ENCODE data around the gene EPAS1. TPM values are rescaled to one million over a fixed set of nuclear protein-coding genes. Genes with fewer than 3 reads are reported as not detected.

Gene EPAS1
- total RNA-seq, 1 donor from 2014 or later: 1,738 TPM

- TF ChIP-seq CTCF (IDR thresholded peaks at IDR 0.05): no peak
- Histone ChIP-seq H3K4me1 (no peaks in the 10 kb centered on the region), H3K9me3 (peaks cover 6 to 9% of the 10 kb centered on the region in 2 donors), H3K27ac (no peak overlapping the region), H3K36me3 (no peaks in the 10 kb centered on the region), H3K27me3 (no peaks in the 10 kb centered on the region), H3K4me3 (no peak overlapping the region)
- intact Hi-C loops (cut with DNase I): no loop called here
- DNase-seq (ENCODE audit: low spot score in 2 of 2): no peak
Observed at GRCh38 chr2:46422717-46423394, 125.6 kb downstream of the EPAS1 start.

- Histone ChIP-seq H3K27ac (no peak overlapping the region), H3K27me3 (no peaks in the 10 kb centered on the region), H3K36me3 (no peaks in the 10 kb centered on the region), H3K4me3 (no peak overlapping the region), H3K9me3 (no peaks in the 10 kb centered on the region), H3K4me1 (no peaks in the 10 kb centered on the region)
- DNase-seq (ENCODE audit: low spot score in 2 of 2): no peak
- intact Hi-C loops (cut with DNase I): no loop called here
- no peak for TF ChIP-seq CTCF (IDR thresholded peaks at IDR 0.05)
Observed at GRCh38 chr2:46424937-46425336, 127.7 kb downstream of the EPAS1 start.

- intact Hi-C loops (cut with DNase I): no loop called here
- DNase-seq (ENCODE audit: low spot score in 2 of 2): no peak
- H3K36me3 ChIP-seq: no peaks in the 10 kb centered on the region
- H3K4me3 ChIP-seq: no peak overlapping the region
- no peak overlapping the region for H3K27ac ChIP-seq
- no peaks in the 10 kb centered on the region for H3K9me3 ChIP-seq
- TF ChIP-seq CTCF (IDR thresholded peaks at IDR 0.05): no peak
- no peaks in the 10 kb centered on the region for H3K27me3 ChIP-seq
- H3K4me1 ChIP-seq: no peaks in the 10 kb centered on the region
Observed at GRCh38 chr2:46428911-46429436, 131.8 kb downstream of the EPAS1 start.

GRCh38 chr2:46430413-46430812 is 133.2 kb downstream of the EPAS1 start:
- Histone ChIP-seq H3K4me3 (no peak overlapping the region), H3K9me3 (no peaks in the 10 kb centered on the region), H3K27me3 (no peaks in the 10 kb centered on the region), H3K27ac (no peak overlapping the region), H3K36me3 (no peaks in the 10 kb centered on the region), H3K4me1 (no peaks in the 10 kb centered on the region)
- no peak for TF ChIP-seq CTCF (IDR thresholded peaks at IDR 0.05)
- intact Hi-C loops (cut with DNase I): no loop called here
- DNase-seq (ENCODE audit: low spot score in 2 of 2): no peak

GRCh38 chr2:46430992-46431391 is 133.8 kb downstream of the EPAS1 start:
- H3K4me1 ChIP-seq: no peaks in the 10 kb centered on the region
- no peak for TF ChIP-seq CTCF (IDR thresholded peaks at IDR 0.05)
- H3K27me3 ChIP-seq: no peaks in the 10 kb centered on the region
- intact Hi-C loops (cut with DNase I): no loop called here
- no peak overlapping the region for H3K4me3 ChIP-seq
- DNase-seq (ENCODE audit: low spot score in 2 of 2): no peak
- no peaks in the 10 kb centered on the region for H3K9me3 ChIP-seq
- H3K36me3 ChIP-seq: no peaks in the 10 kb centered on the region
- no peak overlapping the region for H3K27ac ChIP-seq
